Measurements from ENCODE around the gene DRICH1.
"Not testable (repeated sequence)": the region's sequence is repeated elsewhere in the genome, so short reads cannot be mapped to it uniquely, and the experiment has no call there.

DNA sequence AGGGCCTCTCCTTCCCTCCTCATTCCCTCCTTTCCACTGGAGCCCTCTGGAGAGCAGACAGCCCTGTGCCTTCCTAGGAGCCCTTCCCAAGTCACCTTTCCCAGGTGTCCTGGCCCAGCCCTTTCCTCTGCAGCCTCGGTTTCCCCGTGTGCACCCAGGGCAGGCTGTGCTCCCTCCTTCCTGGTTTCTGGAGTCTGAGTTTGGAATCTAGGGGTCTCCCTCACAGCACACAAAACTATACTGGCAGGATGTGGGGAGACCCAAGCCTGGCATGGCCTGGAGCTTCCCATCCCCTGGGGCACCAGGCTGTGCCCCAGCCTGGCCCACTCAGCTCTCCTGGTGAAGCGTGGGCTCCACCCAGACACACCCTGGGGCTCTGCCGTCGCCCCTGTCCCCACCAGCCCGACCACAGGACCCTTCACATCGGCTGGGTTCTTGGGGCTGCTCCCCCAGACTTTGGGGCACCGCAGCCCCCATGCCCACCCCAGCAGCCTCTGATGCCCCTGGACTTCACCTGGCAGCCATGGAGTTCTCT lies 58.4 kb downstream of the DRICH1 start:
- TF ChIP-seq, protein P1, sequence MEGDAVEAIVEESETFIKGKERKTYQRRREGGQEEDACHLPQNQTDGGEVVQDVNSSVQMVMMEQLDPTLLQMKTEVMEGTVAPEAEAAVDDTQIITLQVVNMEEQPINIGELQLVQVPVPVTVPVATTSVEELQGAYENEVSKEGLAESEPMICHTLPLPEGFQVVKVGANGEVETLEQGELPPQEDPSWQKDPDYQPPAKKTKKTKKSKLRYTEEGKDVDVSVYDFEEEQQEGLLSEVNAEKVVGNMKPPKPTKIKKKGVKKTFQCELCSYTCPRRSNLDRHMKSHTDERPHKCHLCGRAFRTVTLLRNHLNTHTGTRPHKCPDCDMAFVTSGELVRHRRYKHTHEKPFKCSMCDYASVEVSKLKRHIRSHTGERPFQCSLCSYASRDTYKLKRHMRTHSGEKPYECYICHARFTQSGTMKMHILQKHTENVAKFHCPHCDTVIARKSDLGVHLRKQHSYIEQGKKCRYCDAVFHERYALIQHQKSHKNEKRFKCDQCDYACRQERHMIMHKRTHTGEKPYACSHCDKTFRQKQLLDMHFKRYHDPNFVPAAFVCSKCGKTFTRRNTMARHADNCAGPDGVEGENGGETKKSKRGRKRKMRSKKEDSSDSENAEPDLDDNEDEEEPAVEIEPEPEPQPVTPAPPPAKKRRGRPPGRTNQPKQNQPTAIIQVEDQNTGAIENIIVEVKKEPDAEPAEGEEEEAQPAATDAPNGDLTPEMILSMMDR (IDR thresholded peaks at IDR 0.05) = not testable (repeated sequence)
- TF ChIP-seq POLR2A (IDR thresholded peaks at IDR 0.05) = not testable (repeated sequence)

Data from heart left ventricle (tissue), 13 donors.